Mesendoderm (in vitro differentiated cells): ENCODE results near the gene SNTG2.
"Not testable (repeated sequence)": the region's sequence is repeated elsewhere in the genome, so short reads cannot be mapped to it uniquely, and the experiment has no call there.

Experiments used
- DNase-seq: peaks from one replicate; pipeline ENCODE4 v3.0.0; 2013
- H2AK5ac ChIP-seq: 2 replicates; pipeline ENCODE4 v1.6.1; 2013; ENCODE audit warnings: low read length, inconsistent platforms
- H2BK120ac ChIP-seq: 2 replicates; pipeline ENCODE4 v1.6.1; 2013; ENCODE audit warnings: low read depth, mild to moderate bottlenecking, low read length, moderate library complexity, mixed read lengths
- H2BK15ac ChIP-seq: replicated peaks from 2 replicates; pipeline ENCODE4 v1.6.1; 2013; ENCODE audit warnings: low read depth, mild to moderate bottlenecking, moderate library complexity
- H2BK5ac ChIP-seq: 2 replicates; pipeline ENCODE4 v1.6.1; 2013; ENCODE audit warnings: low read length, inconsistent platforms
- H3K18ac ChIP-seq: 2 replicates; pipeline ENCODE4 v1.6.1; 2013; ENCODE audit warnings: mild to moderate bottlenecking, low read length, mixed read lengths
- H3K23ac ChIP-seq: one replicate; pipeline ENCODE4 v1.6.1; 2013; ENCODE audit warnings: low read length
- H3K27ac ChIP-seq: 2 replicates; pipeline ENCODE4 v1.5.1; 2013; ENCODE audit warnings: low read depth, mild to moderate bottlenecking, inconsistent platforms, low read length, moderate library complexity
- H3K27me3 ChIP-seq: 2 replicates; pipeline ENCODE4 v1.6.1; 2013; ENCODE audit warnings: low read length, control low read depth, mild to moderate bottlenecking, inconsistent platforms; ENCODE audit not compliant: insufficient read depth, poor library complexity
- H3K36me3 ChIP-seq: 2 replicates; pipeline ENCODE4 v1.6.1; 2013; ENCODE audit warnings: low read length, inconsistent platforms; ENCODE audit not compliant: control insufficient read depth, insufficient read depth
- H3K4ac ChIP-seq: one replicate; pipeline ENCODE4 v1.6.1; 2013; ENCODE audit warnings: low read depth, mild to moderate bottlenecking, low read length, moderate library complexity
- H3K4me1 ChIP-seq: 2 replicates; pipeline ENCODE4 v1.6.1; 2013; ENCODE audit warnings: low read depth, low read length, inconsistent platforms; ENCODE audit not compliant: control insufficient read depth
- H3K4me2 ChIP-seq: 2 replicates; pipeline ENCODE4 v1.6.1; 2013; ENCODE audit warnings: low read length
- H3K4me3 ChIP-seq: 2 replicates; pipeline ENCODE4 v1.5.1; 2013; ENCODE audit warnings: mild to moderate bottlenecking, low read length
- H3K56ac ChIP-seq: one replicate; pipeline ENCODE4 v1.6.1; 2013; ENCODE audit warnings: low read length
- H3K79me1 ChIP-seq: 2 replicates; pipeline ENCODE4 v1.6.1; 2013; ENCODE audit warnings: low read length, inconsistent platforms
- H3K79me2 ChIP-seq: 2 replicates; pipeline ENCODE4 v1.6.1; 2013; ENCODE audit warnings: mild to moderate bottlenecking, low read length; ENCODE audit not compliant: control insufficient read depth, insufficient read depth
- H3K9ac ChIP-seq: 2 replicates; pipeline ENCODE4 v1.6.1; 2013; ENCODE audit warnings: low read length, inconsistent platforms
- H4K5ac ChIP-seq: one replicate; pipeline ENCODE4 v1.6.1; 2013; ENCODE audit warnings: low read length
- H4K8ac ChIP-seq: one replicate; pipeline ENCODE4 v1.6.1; 2013; ENCODE audit warnings: low read depth, mild to moderate bottlenecking, control low read depth, low read length, moderate library complexity
- WGBS: extraction: QIAGEN DNeasy Blood & Tissue Kit; methylation state at CpG from one replicate; pipeline ENCODE4 v1.1.7; 2013; ENCODE audit warnings: low lambda C conversion rate, missing lambda C conversion rate; ENCODE audit not compliant: insufficient coverage; ENCODE audit errors: extremely low coverage; 5-methylcytosine and 5-hydroxymethylcytosine counted together

Gene SNTG2

GRCh38 chr2:1381644-1382043 lies 431.0 kb downstream of the SNTG2 start:
- no CpG with 5 or more reads among the region's 3 CpGs for WGBS
- no peak overlapping the region for H2BK120ac ChIP-seq

DNA sequence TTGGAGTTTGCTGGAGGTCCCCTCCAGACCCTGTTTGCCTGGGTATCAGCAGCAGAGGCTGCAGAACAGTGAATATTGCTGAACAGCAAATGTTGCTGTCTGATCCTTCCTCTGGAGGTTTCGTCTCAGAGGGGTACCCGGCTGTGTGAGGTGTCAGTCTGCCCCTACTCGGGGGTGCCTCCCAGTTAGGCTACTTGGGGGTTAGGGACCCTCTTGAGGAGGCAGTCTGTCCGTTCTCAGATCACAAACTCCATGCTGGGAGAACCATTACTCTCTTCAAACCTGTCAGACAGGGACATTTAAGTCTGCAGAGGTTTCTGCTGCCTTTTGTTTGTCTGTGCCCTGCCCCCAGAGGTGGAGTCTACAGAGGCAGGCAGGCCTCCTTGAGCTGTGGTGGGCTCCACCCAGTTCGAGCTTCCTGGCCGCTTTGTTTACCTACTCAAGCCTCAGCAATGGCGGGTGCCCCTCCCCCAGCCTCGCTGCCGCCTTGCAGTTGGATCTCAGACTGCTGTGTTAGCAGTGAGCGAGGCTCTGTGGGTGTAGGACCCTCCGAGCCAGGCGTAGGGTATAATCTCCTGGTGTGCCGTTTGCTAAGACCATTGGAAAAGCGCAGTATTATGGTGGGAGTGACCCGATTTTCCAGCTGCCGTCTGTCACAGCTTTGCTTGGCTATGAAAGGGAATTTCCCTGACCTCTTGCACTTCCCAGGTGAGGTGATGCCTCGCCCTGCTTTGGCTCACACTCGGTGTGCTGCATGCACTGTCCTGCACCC lies 437.5 kb downstream of the SNTG2 start:
- not testable (repeated sequence) for H2AK5ac ChIP-seq, H2BK15ac ChIP-seq, H3K27ac ChIP-seq, H3K4me2 ChIP-seq, H3K18ac ChIP-seq, H3K36me3 ChIP-seq, H3K79me2 ChIP-seq, H4K5ac ChIP-seq, H4K8ac ChIP-seq, H3K79me1 ChIP-seq, H3K27me3 ChIP-seq, H2BK5ac ChIP-seq, H3K4me3 ChIP-seq, H3K23ac ChIP-seq, H3K4me1 ChIP-seq, H2BK120ac ChIP-seq, H3K4ac ChIP-seq
- no CpG with 5 or more reads among the region's 18 CpGs for WGBS
- peak; percentile 20 for DNase-seq
- peak overlapping the region; percentile 49 for H3K9ac ChIP-seq
- peak overlapping the region; percentile 80 for H3K56ac ChIP-seq

More at GRCh38 chr2:1381644-1382043, 431.0 kb downstream of the SNTG2 start:
- Histone ChIP-seq H3K36me3 (no peaks in the 10 kb centered on the region), H3K4me2 (no peak overlapping the region), H3K4me1 (no peaks in the 10 kb centered on the region), H3K27me3 (no peaks in the 10 kb centered on the region), H3K4ac (no peak overlapping the region), H2AK5ac (no peak overlapping the region), H4K8ac (no peak overlapping the region), H3K4me3 (no peak overlapping the region), H3K23ac (no peak overlapping the region), H2BK15ac (no peak overlapping the region), H3K79me2 (no peaks in the 10 kb centered on the region), H3K9ac (no peak overlapping the region), H2BK5ac (no peak overlapping the region), H3K18ac (no peak overlapping the region), H4K5ac (no peak overlapping the region), H3K27ac (no peak overlapping the region), H3K79me1 (no peaks in the 10 kb centered on the region), H3K56ac (no peak overlapping the region)
- DNase-seq: no peak

GRCh38 chr2:1390118-1390517 lies 439.5 kb downstream of the SNTG2 start:
- H3K79me1 ChIP-seq, H3K79me2 ChIP-seq, H3K27ac ChIP-seq, H2BK5ac ChIP-seq, H3K4me3 ChIP-seq, H3K27me3 ChIP-seq, H3K4me2 ChIP-seq, H3K4ac ChIP-seq, H2AK5ac ChIP-seq, H2BK15ac ChIP-seq, H4K8ac ChIP-seq, H4K5ac ChIP-seq, DNase-seq, H2BK120ac ChIP-seq, H3K36me3 ChIP-seq, H3K18ac ChIP-seq, H3K56ac ChIP-seq, H3K9ac ChIP-seq, H3K23ac ChIP-seq, H3K4me1 ChIP-seq: not testable (repeated sequence)
- WGBS: no CpG with 5 or more reads among the region's 6 CpGs

- H3K23ac ChIP-seq: no peak overlapping the region
- H3K79me2 ChIP-seq: no peaks in the 10 kb centered on the region
- no CpG with 5 or more reads among the region's 2 CpGs for WGBS
- no peaks in the 10 kb centered on the region for H3K27me3 ChIP-seq
- H2AK5ac ChIP-seq: no peak overlapping the region
- H3K56ac ChIP-seq: no peak overlapping the region
- H3K4me3 ChIP-seq: no peak overlapping the region
- no peak overlapping the region for H3K27ac ChIP-seq
- H3K9ac ChIP-seq: no peak overlapping the region
- H3K4me1 ChIP-seq: no peaks in the 10 kb centered on the region
- H3K4ac ChIP-seq: no peak overlapping the region
- H2BK15ac ChIP-seq: no peak overlapping the region
- no peaks in the 10 kb centered on the region for H3K79me1 ChIP-seq
- no peaks in the 10 kb centered on the region for H3K36me3 ChIP-seq
- DNase-seq: no peak
- no peak overlapping the region for H3K4me2 ChIP-seq
- no peak overlapping the region for H3K18ac ChIP-seq
- H4K5ac ChIP-seq: no peak overlapping the region
- no peak overlapping the region for H2BK5ac ChIP-seq
- H4K8ac ChIP-seq: no peak overlapping the region
- no peak overlapping the region for H2BK120ac ChIP-seq
These were observed 442.7 kb downstream of the SNTG2 start for GRCh38 chr2:1393321-1393720.

DNA sequence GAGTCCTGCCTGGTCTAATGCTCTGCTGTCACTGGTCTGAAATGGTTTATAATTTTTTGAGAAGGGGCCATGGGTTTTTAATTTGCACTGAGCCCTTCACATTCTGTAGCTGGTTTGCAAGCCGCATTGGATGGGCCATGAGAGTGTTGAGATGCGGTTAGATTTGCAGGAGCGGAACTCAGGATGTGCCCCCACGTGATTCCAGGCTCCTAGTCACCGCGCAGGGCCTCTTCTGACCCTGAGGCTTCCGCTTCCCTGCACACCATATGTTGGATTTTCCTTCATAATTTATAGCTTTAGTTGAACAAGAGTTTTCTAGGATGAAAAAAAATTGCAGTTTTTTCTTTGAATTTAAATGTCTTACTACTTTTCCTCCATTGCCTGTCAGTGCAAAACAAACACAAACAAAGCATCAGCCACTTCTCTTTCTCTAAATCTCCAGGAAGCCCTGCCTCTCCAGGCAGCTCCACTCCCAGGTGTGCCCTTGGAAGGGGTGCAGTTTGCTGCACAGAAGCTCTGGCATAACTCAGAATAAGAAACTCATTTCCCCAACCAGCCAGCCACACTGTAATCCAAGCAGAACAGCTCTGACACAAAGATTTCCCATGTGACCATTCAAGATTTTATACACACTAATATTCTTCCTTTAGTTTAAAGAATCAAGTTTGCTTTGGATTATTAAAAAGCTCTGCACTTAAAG lies 444.2 kb downstream of the SNTG2 start:
- Histone ChIP-seq H4K8ac (no peak overlapping the region), H3K4me1 (no peaks in the 10 kb centered on the region), H3K36me3 (no peaks in the 10 kb centered on the region), H3K4ac (no peak overlapping the region), H2AK5ac (no peak overlapping the region), H3K18ac (no peak overlapping the region), H3K27ac (no peak overlapping the region), H3K9ac (no peak overlapping the region), H2BK120ac (no peak overlapping the region), H3K27me3 (no peaks in the 10 kb centered on the region), H3K4me2 (no peak overlapping the region), H4K5ac (no peak overlapping the region), H3K79me1 (no peaks in the 10 kb centered on the region), H2BK15ac (no peak overlapping the region), H3K23ac (no peak overlapping the region), H3K4me3 (no peak overlapping the region), H3K79me2 (no peaks in the 10 kb centered on the region), H3K56ac (no peak overlapping the region), H2BK5ac (no peak overlapping the region)
- DNase-seq: no peak
- no CpG with 5 or more reads among the region's 7 CpGs for WGBS
